ENCODE results near the gene TRPM2. TPM values are rescaled to one million over a fixed set of nuclear protein-coding genes. Genes with fewer than 3 reads are reported as not detected.

The TRPM2 gene
- total and polyA plus RNA-seq, 8 donors, result 1.3 to 10.3 (median 2.4) TPM

GRCh38 chr21:44376606-44377005 lies 23.2 kb downstream of the TRPM2 start:
- intact Hi-C loops (cut with DNase I; ENCODE audit: low total_unique reads), result no loop called here
- Histone ChIP-seq H3K27me3 (peaks cover 0 to 70% (median 0%) of the 10 kb centered on the region in 3 donors), H3K9me3 (no peaks in the 10 kb centered on the region), H3K4me3 (no peak overlapping the region), H3K27ac (no peak overlapping the region), H3K4me1 (peaks cover 0 to 40% (median 14%) of the 10 kb centered on the region in 4 donors), H3K36me3 (peaks cover 0 to 11% (median 0%) of the 10 kb centered on the region in 4 donors)
- TF ChIP-seq POLR2AphosphoS5 (IDR thresholded peaks at IDR 0.05) (no peak), POLR2A (IDR thresholded peaks at IDR 0.05) (no peak), EP300 (IDR thresholded peaks at IDR 0.05) (no peak)
- no peak for DNase-seq
- 86 to 94% (median 89%) methylated on average over 8 to 9 of the region's 9 CpGs for WGBS, 5 donors

- no peak overlapping the region for H3K4me3 ChIP-seq
- peak in 1 of 2 donors; percentile 38 for DNase-seq
- H3K36me3 ChIP-seq, result peaks cover 0 to 12% (median under 1%) of the 10 kb centered on the region in 4 donors
- no peak overlapping the region for H3K27ac ChIP-seq
- peak in 1 of 7 experiments; percentile 18 for TF ChIP-seq CTCF (IDR thresholded peaks at IDR 0.05)
- TF ChIP-seq POLR2AphosphoS5 (IDR thresholded peaks at IDR 0.05), result no peak
- intact Hi-C loops (cut with DNase I; ENCODE audit: low total_unique reads), result no loop called here
- H3K27me3 ChIP-seq, result peaks cover 0 to 63% (median 0%) of the 10 kb centered on the region in 3 donors
- no peaks in the 10 kb centered on the region for H3K9me3 ChIP-seq
- H3K4me1 ChIP-seq, result peaks cover 0 to 40% (median 14%) of the 10 kb centered on the region in 4 donors
- WGBS, 5 donors, result 44 to 63% (median 46%) methylated on average over 13 to 24 of the region's 24 CpGs
Observed at GRCh38 chr21:44377201-44377921, 23.9 kb downstream of the TRPM2 start.

- WGBS, 5 donors, result 66 to 74% (median 69%) methylated on average over 14 to 22 of the region's 22 CpGs
- Histone ChIP-seq H3K4me1 (peaks cover 0 to 40% (median 14%) of the 10 kb centered on the region in 4 donors), H3K9me3 (peaks cover 0 to 4% (median 0%) of the 10 kb centered on the region in 4 donors), H3K27ac (no peak overlapping the region), H3K36me3 (peaks cover 0 to 19% (median 6%) of the 10 kb centered on the region in 4 donors), H3K4me3 (no peak overlapping the region), H3K27me3 (peaks cover 0 to 60% (median 0%) of the 10 kb centered on the region in 3 donors)
- TF ChIP-seq EP300 (IDR thresholded peaks at IDR 0.05) (no peak), CTCF (IDR thresholded peaks at IDR 0.05) (no peak), POLR2A (IDR thresholded peaks at IDR 0.05) (no peak), POLR2AphosphoS5 (IDR thresholded peaks at IDR 0.05) (no peak)
- DNase-seq, result no peak
- intact Hi-C loops (cut with DNase I; ENCODE audit: low total_unique reads), result no loop called here
Observed at GRCh38 chr21:44377922-44378645, 24.7 kb downstream of the TRPM2 start.

GRCh38 chr21:44378646-44379514 lies 25.5 kb downstream of the TRPM2 start:
- peaks cover 0 to 6% (median 1%) of the 10 kb centered on the region in 4 donors for H3K9me3 ChIP-seq
- peaks cover 0 to 60% (median 0%) of the 10 kb centered on the region in 3 donors for H3K27me3 ChIP-seq
- DNase-seq, result no peak
- peaks cover 0 to 35% (median 14%) of the 10 kb centered on the region in 4 donors for H3K4me1 ChIP-seq
- H3K27ac ChIP-seq, result no peak overlapping the region
- no peak overlapping the region for H3K4me3 ChIP-seq
- WGBS, 5 donors, result 92 to 95% (median 93%) methylated on average over 14 to 34 of the region's 34 CpGs
- TF ChIP-seq POLR2AphosphoS5 (IDR thresholded peaks at IDR 0.05) (no peak), POLR2A (IDR thresholded peaks at IDR 0.05) (no peak), CTCF (IDR thresholded peaks at IDR 0.05) (no peak), EP300 (IDR thresholded peaks at IDR 0.05) (no peak)
- intact Hi-C loops (cut with DNase I; ENCODE audit: low total_unique reads), result no loop called here
- H3K36me3 ChIP-seq, result peaks cover 0 to 19% (median 7%) of the 10 kb centered on the region in 4 donors

Data from stomach (tissue), 9 donors.